Measurements from ENCODE around the gene RAC3.
"Not testable (repeated sequence)": the region's sequence is repeated elsewhere in the genome, so short reads cannot be mapped to it uniquely, and the experiment has no call there.

RAC3 gene

GRCh38 chr17:82037889-82038195 is 6.4 kb downstream of the RAC3 start:
- FAIRE-seq (no peak), DNase-seq (ENCODE audit: insufficient read length, low spot score) (no peak)
- TF ChIP-seq, protein P1, sequence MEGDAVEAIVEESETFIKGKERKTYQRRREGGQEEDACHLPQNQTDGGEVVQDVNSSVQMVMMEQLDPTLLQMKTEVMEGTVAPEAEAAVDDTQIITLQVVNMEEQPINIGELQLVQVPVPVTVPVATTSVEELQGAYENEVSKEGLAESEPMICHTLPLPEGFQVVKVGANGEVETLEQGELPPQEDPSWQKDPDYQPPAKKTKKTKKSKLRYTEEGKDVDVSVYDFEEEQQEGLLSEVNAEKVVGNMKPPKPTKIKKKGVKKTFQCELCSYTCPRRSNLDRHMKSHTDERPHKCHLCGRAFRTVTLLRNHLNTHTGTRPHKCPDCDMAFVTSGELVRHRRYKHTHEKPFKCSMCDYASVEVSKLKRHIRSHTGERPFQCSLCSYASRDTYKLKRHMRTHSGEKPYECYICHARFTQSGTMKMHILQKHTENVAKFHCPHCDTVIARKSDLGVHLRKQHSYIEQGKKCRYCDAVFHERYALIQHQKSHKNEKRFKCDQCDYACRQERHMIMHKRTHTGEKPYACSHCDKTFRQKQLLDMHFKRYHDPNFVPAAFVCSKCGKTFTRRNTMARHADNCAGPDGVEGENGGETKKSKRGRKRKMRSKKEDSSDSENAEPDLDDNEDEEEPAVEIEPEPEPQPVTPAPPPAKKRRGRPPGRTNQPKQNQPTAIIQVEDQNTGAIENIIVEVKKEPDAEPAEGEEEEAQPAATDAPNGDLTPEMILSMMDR (IDR thresholded peaks at IDR 0.05; ENCODE audit: insufficient read depth, missing control alignments) = no peak

- FAIRE-seq; DNase-seq (ENCODE audit: insufficient read length, low spot score): not testable (repeated sequence)
Observed at GRCh38 chr17:82038796-82039409, 7.4 kb downstream of the RAC3 start.

- DNase-seq (ENCODE audit: insufficient read length, low spot score) (no peak), FAIRE-seq (no peak)
- TF ChIP-seq, protein P1 (IDR thresholded peaks at IDR 0.05; ENCODE audit: insufficient read depth, missing control alignments) = no peak
Observed at GRCh38 chr17:82039695-82040299, 8.3 kb downstream of the RAC3 start.

DNA sequence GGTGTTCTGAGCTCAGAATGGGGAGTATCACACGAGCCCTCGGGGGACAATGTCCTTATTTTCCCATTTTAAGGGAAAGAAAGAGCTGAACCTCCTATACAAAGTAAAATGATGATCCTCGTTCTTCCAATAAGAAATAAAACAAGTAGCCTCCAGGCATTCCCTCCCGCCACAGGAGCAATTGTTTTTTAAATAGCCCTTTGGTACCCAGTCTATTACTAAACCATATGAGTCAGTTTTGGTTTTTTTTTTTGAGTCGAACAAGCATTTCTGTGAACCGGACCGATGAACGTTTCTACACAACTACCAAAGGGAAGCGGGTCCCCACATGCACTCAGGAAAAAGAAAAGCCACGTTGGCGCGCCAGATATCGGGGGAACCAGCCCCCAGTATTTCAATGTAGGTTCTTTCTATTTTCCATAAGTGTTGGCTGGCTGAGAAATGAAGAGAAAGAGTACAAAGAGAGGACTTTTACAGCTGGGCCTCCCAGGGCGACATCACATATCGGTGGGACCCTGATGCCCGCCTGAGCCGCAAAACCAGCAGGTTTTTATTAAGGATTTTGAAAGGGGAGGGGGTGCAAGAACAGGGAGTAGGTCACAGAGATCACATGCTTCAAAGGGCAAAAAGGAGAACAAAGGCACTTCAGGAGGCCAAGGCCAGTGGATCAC is 9.8 kb downstream of the RAC3 start:
- DNase-seq (ENCODE audit: insufficient read length, low spot score) (no peak), FAIRE-seq (no peak)
- TF ChIP-seq, protein P1 (IDR thresholded peaks at IDR 0.05; ENCODE audit: insufficient read depth, missing control alignments) = no peak

DNA sequence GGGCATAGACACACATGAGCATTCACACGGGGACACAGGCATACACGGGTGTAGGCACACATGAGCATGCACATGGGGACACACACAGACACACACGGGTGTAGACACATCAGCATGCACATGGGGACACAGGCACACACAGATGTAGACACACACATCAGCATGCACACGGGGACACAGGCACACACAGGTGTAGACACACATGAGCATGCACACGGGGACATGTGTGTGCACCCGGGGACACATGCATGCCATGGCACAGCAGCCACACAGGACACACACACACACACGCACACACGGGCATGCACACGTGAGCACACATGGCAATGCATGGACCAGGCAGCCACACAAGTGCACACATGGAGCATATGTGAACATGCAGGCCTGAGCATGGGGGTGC is 11.2 kb downstream of the RAC3 start:
- FAIRE-seq = no peak
- DNase-seq (ENCODE audit: insufficient read length, low spot score) = no peak
- TF ChIP-seq, protein P1 (IDR thresholded peaks at IDR 0.05; ENCODE audit: insufficient read depth, missing control alignments) = no peak

GRCh38 chr17:82043507-82043906 is 12.0 kb downstream of the RAC3 start:
- FAIRE-seq = no peak
- no peak for DNase-seq (ENCODE audit: insufficient read length, low spot score)
- TF ChIP-seq, protein P1 (IDR thresholded peaks at IDR 0.05; ENCODE audit: insufficient read depth, missing control alignments) = no peak

- FAIRE-seq (no peak), DNase-seq (ENCODE audit: insufficient read length, low spot score) (no peak)
- TF ChIP-seq, protein P1 (IDR thresholded peaks at IDR 0.05; ENCODE audit: insufficient read depth, missing control alignments) = no peak
Observed at GRCh38 chr17:82045936-82046484, 14.5 kb downstream of the RAC3 start.

Data from D721Med (cell line).